Fibroblast of pulmonary artery (primary cell): ENCODE results near the gene RASA1.

Experiments
- DNase-seq: peaks from one replicate; pipeline ENCODE4 v3.0.0-alpha.2; 2010; ENCODE audit warnings: low read depth
- H3K4me3 ChIP-seq: replicated peaks from 2 replicates; pipeline ENCODE4 v1.5.1; 2011; ENCODE audit warnings: low read depth, mild to moderate bottlenecking, control low read depth, low read length, moderate library complexity
- TF ChIP-seq, protein P1 (sequence below): IDR thresholded peaks from 2 replicates; pipeline ENCODE4 v1.5.1; 2011; ENCODE audit warnings: mild to moderate bottlenecking, control low read depth, low read length, inconsistent platforms; ENCODE audit errors: missing control alignments

Gene RASA1

GRCh38 chr5:87390075-87390474 is 122.4 kb downstream of the RASA1 start:
- no peak overlapping the region for H3K4me3 ChIP-seq
- TF ChIP-seq, protein P1, sequence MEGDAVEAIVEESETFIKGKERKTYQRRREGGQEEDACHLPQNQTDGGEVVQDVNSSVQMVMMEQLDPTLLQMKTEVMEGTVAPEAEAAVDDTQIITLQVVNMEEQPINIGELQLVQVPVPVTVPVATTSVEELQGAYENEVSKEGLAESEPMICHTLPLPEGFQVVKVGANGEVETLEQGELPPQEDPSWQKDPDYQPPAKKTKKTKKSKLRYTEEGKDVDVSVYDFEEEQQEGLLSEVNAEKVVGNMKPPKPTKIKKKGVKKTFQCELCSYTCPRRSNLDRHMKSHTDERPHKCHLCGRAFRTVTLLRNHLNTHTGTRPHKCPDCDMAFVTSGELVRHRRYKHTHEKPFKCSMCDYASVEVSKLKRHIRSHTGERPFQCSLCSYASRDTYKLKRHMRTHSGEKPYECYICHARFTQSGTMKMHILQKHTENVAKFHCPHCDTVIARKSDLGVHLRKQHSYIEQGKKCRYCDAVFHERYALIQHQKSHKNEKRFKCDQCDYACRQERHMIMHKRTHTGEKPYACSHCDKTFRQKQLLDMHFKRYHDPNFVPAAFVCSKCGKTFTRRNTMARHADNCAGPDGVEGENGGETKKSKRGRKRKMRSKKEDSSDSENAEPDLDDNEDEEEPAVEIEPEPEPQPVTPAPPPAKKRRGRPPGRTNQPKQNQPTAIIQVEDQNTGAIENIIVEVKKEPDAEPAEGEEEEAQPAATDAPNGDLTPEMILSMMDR, result no peak
- no peak for DNase-seq

GRCh38 chr5:87390576-87391199 is 123.0 kb downstream of the RASA1 start:
- DNase-seq, result peak; percentile 22
- H3K4me3 ChIP-seq, result no peak overlapping the region
- TF ChIP-seq, protein P1, result no peak

GRCh38 chr5:87392170-87392569 is 124.5 kb downstream of the RASA1 start:
- TF ChIP-seq, protein P1, result no peak
- H3K4me3 ChIP-seq, result no peak overlapping the region
- DNase-seq, result no peak

DNA sequence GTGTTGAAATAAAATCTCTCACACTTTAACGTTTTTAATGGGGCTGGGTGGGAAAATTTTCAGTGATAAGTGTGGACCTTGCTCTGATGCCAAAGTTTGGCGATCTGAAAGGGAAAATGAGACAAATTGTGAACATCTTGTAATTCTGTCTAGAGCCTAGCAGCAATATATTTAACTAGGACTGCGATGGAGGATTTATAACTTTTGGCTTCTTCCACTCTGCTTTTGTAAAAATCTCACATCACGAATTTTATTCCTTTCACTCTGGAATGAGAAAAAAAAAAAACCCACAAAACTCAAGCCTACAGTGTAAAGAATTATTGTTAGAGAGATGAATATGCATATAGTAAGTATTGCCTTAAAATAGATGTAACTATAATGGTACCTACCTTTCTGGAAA is 125.1 kb downstream of the RASA1 start:
- TF ChIP-seq, protein P1, result no peak
- no peak overlapping the region for H3K4me3 ChIP-seq

DNA sequence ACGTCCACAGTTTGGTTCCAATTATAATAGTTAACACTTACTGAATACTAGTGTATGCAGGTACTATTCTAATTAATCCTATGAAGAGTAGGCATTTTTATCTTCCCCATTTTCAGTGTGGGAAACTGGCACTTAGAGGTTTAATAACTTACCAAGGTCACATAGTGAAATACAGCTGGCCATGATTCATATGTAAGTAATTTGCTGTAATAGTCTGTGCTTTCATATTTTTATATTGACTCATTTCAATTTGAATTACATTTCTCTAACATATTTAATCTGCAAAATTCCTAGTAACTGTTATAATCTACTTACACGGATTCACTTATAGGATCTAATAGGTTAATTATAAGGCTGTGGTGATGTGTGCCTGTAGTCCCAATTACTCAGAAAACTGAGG is 125.6 kb downstream of the RASA1 start:
- no peak overlapping the region for H3K4me3 ChIP-seq
- TF ChIP-seq, protein P1, result no peak
- peak; percentile 84 for DNase-seq

More for the DNA sequence above, 125.1 kb downstream of the RASA1 start:
- DNase-seq, result no peak

DNA sequence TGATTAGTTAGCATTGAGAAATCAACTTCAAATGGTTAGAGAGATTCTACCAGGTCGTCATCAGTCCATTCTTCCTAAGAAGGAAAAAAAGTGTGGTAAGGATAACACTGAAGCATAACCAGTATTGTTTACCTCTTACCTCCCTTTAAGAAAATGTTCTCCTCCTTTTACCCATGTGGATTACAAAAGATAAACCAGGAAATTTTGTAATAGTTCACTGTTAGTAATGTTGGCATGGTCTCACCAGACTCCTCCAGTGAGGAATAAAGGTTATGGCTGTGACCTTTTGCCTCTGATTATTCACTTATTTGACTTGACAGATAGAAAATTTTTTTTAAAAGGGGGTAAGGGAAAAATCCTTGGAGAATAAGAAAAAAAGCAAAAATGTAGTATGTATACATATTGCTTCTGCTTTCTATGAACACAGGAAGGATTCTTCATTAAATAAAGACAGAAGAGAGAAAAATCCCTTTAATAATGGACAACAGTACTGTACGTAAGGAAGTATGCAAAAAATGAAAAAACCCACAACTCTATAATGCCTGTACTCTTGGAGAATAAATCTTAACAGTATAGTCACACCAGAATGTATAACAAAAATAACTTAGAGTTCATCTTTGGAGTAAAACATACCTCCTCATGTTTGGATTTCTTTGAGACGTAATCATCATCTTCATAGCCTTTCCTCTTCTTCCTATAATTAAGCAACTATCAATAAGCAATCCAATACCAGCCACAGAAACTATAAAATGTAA is 126.9 kb downstream of the RASA1 start:
- H3K4me3 ChIP-seq, result no peak overlapping the region
- TF ChIP-seq, protein P1, result no peak
- DNase-seq, result peak; percentile 85
